ENCODE data around the gene ASPDH. TPM values are rescaled to one million over a fixed set of nuclear protein-coding genes. Genes with fewer than 3 reads are reported as not detected.

Gene ASPDH
- polyA plus RNA-seq, 1 donor (not counting 4 experiments of a cell fraction or from before 2014, with no cell fraction given), result not detected

DNA sequence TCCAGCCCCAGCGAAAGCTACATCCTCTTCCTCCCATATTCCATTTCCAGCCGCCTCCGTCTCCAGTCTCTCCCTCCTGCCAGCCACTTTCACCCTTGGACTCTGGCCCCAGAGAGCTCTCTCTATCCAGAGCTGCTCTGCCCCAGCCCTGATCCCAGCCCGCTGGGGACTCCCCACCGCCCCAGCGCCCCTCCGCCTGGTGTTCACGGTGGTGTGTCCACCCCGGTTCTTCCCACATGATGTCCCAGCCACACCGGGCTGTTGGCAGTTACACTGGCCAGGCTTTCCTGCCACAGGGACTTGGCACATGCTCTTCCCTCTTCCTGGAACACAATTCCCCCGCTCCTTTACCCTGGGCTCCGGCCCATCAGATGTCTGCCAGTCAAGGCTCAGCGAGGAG lies 48.7 kb downstream of the ASPDH start:
- Histone ChIP-seq H2AFZ (ENCODE audit: control insufficient read depth, low read length) (no peak overlapping the region), H3K79me2 (ENCODE audit: control insufficient read depth, insufficient read depth, low read length) (no peaks in the 10 kb centered on the region), H3K9me3 (ENCODE audit: control insufficient read depth, low read depth, low read length) (no peaks in the 10 kb centered on the region), H3K27ac (ENCODE audit: control insufficient read depth, insufficient read depth, low read length) (no peak overlapping the region), H3K4me1 (ENCODE audit: control insufficient read depth, extremely low read depth, insufficient read depth, low read length) (no peaks in the 10 kb centered on the region), H3K36me3 (ENCODE audit: control insufficient read depth in 2 of 2, extremely low read depth in 1 of 2, insufficient read depth in 2 of 2, low read length in 2 of 2) (no peaks in the 10 kb centered on the region), H3K9ac (ENCODE audit: control insufficient read depth, extremely low read depth, insufficient read depth, low read length) (no peak overlapping the region), H3K4me3 (ENCODE audit: control insufficient read depth in 2 of 3, extremely low read depth in 1 of 3, insufficient read depth in 2 of 3, low read depth in 1 of 3, low read length in 3 of 3) (no peak overlapping the region), H3K27me3 (ENCODE audit: control insufficient read depth, extremely low read depth, insufficient read depth, low read length) (peaks cover 11% of the 10 kb centered on the region), H3K9me1 (ENCODE audit: control insufficient read depth, extremely low read depth, insufficient read depth, low read length) (no peaks in the 10 kb centered on the region), H4K20me1 (ENCODE audit: control insufficient read depth, extremely low read depth, insufficient read depth, low read length) (no peaks in the 10 kb centered on the region), H3K4me2 (ENCODE audit: control insufficient read depth, extremely low read depth, insufficient read depth, low read depth, low read length) (no peak overlapping the region)
- FAIRE-seq (no peak), DNase-seq (ENCODE audit: low read depth, low spot score) (no peak)
- TF ChIP-seq EZH2 (IDR thresholded peaks at IDR 0.05; ENCODE audit: low read length), result no peak
- TF ChIP-seq, protein P1, sequence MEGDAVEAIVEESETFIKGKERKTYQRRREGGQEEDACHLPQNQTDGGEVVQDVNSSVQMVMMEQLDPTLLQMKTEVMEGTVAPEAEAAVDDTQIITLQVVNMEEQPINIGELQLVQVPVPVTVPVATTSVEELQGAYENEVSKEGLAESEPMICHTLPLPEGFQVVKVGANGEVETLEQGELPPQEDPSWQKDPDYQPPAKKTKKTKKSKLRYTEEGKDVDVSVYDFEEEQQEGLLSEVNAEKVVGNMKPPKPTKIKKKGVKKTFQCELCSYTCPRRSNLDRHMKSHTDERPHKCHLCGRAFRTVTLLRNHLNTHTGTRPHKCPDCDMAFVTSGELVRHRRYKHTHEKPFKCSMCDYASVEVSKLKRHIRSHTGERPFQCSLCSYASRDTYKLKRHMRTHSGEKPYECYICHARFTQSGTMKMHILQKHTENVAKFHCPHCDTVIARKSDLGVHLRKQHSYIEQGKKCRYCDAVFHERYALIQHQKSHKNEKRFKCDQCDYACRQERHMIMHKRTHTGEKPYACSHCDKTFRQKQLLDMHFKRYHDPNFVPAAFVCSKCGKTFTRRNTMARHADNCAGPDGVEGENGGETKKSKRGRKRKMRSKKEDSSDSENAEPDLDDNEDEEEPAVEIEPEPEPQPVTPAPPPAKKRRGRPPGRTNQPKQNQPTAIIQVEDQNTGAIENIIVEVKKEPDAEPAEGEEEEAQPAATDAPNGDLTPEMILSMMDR (optimal IDR thresholded peaks at IDR 0.05 in 1 of 3, IDR thresholded peaks at IDR 0.05 in 1 of 3, conservative IDR thresholded peaks at IDR 0.05 in 1 of 3; ENCODE audit: extremely low read depth in 1 of 3, insufficient read depth in 2 of 3, low read length in 3 of 3), result no peak
- dilution Hi-C loops (cut with MboI; ENCODE audit: extremely low pct_ligation_motif_present, low sequenced_read_pairs), result no loop called here

GRCh38 chr19:50464348-50464747 lies 49.4 kb downstream of the ASPDH start:
- no peak for TF ChIP-seq EZH2 (IDR thresholded peaks at IDR 0.05; ENCODE audit: low read length)
- TF ChIP-seq, protein P1 (optimal IDR thresholded peaks at IDR 0.05 in 1 of 3, IDR thresholded peaks at IDR 0.05 in 1 of 3, conservative IDR thresholded peaks at IDR 0.05 in 1 of 3; ENCODE audit: extremely low read depth in 1 of 3, insufficient read depth in 2 of 3, low read length in 3 of 3), result no peak
- no peak overlapping the region for H3K9ac ChIP-seq (ENCODE audit: control insufficient read depth, extremely low read depth, insufficient read depth, low read length)
- H3K9me3 ChIP-seq (ENCODE audit: control insufficient read depth, low read depth, low read length), result no peaks in the 10 kb centered on the region
- dilution Hi-C loops (cut with MboI; ENCODE audit: extremely low pct_ligation_motif_present, low sequenced_read_pairs), result no loop called here
- H3K4me2 ChIP-seq (ENCODE audit: control insufficient read depth, extremely low read depth, insufficient read depth, low read depth, low read length), result no peak overlapping the region
- H3K79me2 ChIP-seq (ENCODE audit: control insufficient read depth, insufficient read depth, low read length), result no peaks in the 10 kb centered on the region
- no peaks in the 10 kb centered on the region for H4K20me1 ChIP-seq (ENCODE audit: control insufficient read depth, extremely low read depth, insufficient read depth, low read length)
- no peak overlapping the region for H2AFZ ChIP-seq (ENCODE audit: control insufficient read depth, low read length)
- no peaks in the 10 kb centered on the region for H3K36me3 ChIP-seq (ENCODE audit: control insufficient read depth in 2 of 2, extremely low read depth in 1 of 2, insufficient read depth in 2 of 2, low read length in 2 of 2)
- H3K9me1 ChIP-seq (ENCODE audit: control insufficient read depth, extremely low read depth, insufficient read depth, low read length), result no peaks in the 10 kb centered on the region
- H3K27ac ChIP-seq (ENCODE audit: control insufficient read depth, insufficient read depth, low read length), result no peak overlapping the region
- no peaks in the 10 kb centered on the region for H3K4me1 ChIP-seq (ENCODE audit: control insufficient read depth, extremely low read depth, insufficient read depth, low read length)
- no peak overlapping the region for H3K4me3 ChIP-seq (ENCODE audit: control insufficient read depth in 2 of 3, extremely low read depth in 1 of 3, insufficient read depth in 2 of 3, low read depth in 1 of 3, low read length in 3 of 3)
- DNase-seq (ENCODE audit: low read depth, low spot score) (no peak), FAIRE-seq (no peak)
- H3K27me3 ChIP-seq (ENCODE audit: control insufficient read depth, extremely low read depth, insufficient read depth, low read length), result peaks cover 11% of the 10 kb centered on the region

Measured in keratinocyte (primary cell).